OCI-M1 (cell line): ENCODE results near the gene ZNF287.

Experiments used
- DNase-seq: peaks from one replicate; lab custom pipeline; 2025; lab: John Stamatoyannopoulos, UW

Gene ZNF287

DNA sequence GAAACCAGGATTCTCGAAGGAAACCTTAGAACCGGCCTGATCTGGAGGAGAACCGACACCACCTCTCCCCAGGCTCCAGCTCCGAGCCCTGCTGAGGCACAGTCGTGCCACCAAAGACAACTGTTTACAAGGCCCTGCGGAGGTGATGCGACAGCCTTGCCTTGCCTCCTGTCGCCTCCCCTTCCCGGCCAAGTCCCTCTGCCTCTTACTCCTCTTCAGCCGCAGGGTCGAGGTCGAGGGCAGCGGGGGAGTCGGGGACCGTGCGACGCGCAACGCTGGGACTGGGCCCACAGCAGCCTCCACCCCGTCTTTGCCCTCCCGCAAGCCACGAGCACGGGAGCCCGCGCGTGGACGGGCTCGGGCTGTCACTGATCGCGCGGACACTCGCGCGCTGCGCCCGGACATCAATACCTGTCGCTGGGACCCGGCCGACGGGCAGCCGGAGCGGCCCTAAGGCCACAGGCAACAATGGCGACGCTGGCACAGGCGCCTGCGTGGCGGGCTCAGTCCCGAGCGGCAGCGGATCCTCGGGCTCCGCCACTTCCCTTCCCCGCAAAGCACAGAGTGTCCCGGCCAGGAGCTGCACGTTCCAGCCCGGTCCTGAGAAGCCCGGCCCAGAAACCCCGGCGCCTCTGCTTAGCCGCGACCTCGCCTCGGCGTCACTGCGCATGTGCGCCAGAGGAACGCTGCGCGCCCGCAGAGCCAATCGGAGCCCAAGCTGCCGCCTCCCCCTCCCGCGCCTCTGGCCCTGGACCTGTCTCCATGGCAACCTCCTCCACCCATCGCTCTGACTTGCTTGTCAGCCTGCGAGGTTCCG is at the start of gene ZNF287:
Gene ZNF287, minus strand, starts transcription at position 664 of the 817 bp plus-strand sequence. CDS start 1,473 bp downstream, outside the sequence.
- DNase-seq: no peak

DNA sequence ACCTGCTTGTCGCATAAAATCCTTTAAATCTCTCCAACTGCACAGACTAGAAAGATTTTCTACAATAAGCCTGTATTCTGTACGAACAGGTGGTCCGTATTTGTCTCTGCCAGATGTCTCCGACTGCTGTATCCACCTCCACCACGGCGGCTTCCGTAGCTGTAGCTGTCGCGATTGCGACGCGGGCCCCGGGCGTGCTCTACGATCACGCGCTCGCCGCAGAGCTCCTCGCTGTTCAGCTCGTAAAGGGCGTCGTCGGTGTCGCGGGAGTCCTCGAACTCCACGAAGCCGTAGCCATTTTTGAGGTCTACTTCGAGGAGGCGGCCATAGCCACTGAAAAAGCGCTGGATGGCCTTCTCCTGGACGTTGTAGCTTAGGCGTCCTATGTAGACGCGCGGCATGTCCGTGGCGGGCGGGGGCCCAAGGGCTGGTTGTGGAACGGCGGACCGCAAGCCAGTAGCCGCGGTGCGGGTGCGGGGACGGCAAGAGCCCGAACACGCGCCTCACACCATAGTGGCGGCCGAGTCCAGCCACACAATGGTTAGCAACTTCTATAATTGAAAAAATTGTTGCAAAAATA is 48.6 kb upstream of the ZNF287 start:
- no peak for DNase-seq

DNA sequence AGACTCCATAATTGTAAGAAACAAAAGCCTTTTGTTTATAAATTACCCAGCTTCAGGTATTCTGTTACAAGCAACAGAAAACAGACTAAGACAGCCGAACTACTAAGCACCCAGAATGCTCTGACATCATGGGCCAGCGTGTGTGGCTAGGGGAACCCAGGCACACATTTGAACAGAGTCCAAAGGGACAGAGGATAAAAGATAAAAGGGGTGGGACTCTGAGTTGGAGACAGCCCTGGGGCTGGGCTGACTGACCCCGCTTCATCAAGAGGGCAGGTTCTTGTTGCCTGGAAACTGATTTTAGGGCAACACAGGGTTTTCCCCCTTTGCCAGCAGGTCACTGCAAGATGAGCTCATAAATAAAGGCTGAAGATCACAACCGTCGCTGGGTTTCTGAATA is 30.5 kb upstream of the ZNF287 start:
- no peak for DNase-seq

GRCh38 chr17:16593356-16594102 is 24.5 kb upstream of the ZNF287 start:
- peak; percentile 50 for DNase-seq

DNA sequence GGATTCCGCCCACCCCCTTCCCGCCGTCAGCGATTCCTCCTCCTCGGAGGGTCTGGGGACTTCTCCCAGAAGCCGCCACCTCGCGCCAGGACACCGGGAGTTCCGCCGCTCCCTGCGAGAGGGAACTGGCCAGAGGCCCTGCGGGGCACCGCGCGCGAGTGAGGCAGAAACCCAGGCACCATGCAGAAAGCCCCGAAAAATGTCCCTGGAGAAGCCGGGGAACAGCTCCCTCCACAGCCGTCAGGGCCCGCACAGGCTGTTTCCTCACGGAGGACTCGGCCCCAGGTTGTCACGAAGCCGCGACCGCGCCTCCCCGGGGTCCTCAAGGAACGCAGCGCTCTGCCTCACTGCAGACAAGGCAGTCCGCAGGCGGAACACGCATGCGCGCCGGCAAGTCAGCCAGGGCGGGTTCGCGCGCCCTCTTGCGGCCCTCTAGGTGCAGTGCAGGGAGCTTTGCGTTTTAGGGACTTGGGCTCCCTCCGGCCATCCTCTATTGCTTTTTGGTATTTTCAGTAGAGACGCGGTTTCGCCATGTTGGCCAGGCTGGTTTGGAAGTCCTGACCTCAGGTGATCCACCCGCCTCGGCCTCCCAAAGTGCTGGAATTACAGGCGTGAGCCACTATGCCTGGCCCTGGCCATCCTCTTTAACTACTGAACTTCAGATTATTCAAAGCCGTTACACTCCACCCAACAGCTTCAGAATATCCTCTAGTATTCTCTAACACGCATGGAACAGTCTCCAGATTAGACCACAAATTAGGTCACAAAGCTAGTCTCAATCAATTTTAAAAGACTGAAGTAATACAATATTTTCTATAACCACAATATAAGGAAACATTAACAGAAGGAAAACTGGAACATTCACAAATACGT is 20.3 kb upstream of the ZNF287 start:
- peak; percentile 89 for DNase-seq

- no peak for DNase-seq
Measured at GRCh38 chr17:16585796-16586195, 16.8 kb upstream of the ZNF287 start.

DNA sequence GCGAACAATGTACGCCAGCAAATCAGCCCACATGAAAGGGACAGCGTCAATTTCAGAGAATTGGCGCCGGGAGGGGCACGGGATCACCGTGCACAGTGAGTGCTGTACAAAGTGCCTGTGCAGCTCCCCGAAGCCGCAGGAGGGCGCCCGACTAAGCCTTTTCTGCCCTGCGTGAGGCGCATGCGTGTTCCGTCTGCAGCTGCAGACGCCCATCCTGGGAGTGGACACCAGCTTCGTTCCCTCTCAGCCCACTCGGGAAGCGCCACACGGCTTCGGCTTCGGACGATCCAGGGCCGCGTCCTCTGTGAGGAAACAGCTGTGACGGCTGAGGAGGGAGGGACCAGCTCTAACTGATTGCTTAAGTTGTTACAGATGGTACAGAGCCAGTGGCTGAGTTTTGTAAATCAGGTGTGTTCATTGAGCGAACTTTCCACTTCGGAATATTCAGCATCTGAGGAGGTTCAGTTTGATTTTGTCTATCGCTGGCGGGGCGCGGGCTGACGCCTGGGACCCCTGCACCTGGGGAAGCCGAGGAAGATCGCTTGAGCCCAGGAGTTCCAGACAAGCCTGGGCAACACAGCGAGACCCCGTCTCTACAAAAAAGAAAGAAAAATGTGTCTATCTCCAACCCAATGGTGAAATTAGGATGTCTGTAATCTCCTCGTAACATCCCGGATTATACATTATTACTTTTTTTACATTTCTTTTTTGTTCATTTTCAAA is 15.4 kb upstream of the ZNF287 start:
- peak; percentile 91 for DNase-seq

GRCh38 chr17:16583781-16584180 is 14.8 kb upstream of the ZNF287 start:
- no peak for DNase-seq

GRCh38 chr17:16573466-16573865 is 4.5 kb upstream of the ZNF287 start:
- no peak for DNase-seq

DNA sequence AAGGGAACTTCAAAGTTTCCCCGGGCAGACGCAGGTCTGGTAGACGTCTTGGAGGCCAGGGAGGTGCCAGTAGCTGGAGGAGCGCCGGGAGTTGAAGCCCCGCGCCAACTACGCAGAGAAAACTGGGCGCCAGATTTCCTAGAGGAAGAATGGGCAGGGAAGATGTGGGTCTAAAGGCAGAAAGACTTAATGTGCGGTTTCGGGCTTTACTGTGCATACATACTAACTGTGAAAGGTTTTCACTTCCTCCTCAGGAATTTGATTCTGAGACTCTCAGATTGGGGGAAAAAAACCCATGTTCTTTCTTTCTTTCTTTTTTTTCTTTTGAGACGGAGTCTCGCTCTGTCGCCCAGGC is 331 bp upstream of the ZNF287 start:
- no peak for DNase-seq

GRCh38 chr17:16552637-16553045 is 16.4 kb downstream of the ZNF287 start:
- DNase-seq: no peak

DNA sequence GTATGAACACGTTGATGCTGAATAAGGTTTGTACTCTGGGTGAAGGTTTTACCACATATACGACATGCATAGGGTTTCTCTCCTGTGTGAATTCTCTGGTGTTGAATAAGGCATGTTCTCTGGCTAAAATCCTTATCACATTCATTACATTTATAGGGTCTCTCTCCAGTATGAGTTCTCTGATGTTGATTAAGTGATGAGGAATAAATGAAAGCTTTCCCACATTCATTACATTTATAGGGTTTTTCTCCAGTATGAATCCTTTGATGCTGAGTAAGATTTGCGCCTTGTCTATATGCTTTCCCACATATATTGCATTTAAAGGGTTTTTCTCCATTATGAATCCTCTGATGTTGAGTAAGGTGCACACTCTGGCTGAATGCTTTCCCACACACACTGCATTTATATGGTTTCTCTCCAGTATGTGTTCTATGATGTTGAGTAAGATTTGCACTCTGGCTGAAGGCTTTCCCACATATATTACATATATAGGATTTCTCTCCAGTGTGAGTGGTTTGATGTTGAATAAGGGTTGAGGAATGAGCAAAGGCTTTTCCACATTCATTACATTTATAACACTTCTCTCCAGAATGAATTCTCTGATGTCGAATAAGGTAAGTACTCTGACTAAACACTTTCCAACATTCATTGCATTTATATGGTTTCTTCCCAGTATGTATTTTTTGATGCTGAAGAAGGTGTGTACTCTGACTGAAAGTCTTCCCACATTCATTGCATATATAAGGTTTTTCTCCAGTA is 16.9 kb downstream of the ZNF287 start:
- DNase-seq: no peak

DNA sequence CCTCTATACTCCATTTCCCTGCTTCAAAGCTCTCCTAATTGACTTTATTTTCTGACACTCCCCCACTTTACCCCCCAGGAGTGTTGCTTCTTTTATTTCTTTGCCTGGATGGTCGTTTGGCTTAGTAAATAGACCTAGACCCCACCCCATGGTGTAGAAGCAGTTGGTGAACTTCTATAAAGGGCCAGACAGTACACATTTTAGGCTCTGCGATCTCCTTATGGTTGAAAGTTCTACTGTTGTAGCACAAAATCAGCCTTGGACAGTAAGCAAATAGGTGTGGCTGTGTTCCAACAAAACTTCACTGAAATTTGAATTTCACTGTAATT is 31.9 kb downstream of the ZNF287 start:
- no peak for DNase-seq

DNA sequence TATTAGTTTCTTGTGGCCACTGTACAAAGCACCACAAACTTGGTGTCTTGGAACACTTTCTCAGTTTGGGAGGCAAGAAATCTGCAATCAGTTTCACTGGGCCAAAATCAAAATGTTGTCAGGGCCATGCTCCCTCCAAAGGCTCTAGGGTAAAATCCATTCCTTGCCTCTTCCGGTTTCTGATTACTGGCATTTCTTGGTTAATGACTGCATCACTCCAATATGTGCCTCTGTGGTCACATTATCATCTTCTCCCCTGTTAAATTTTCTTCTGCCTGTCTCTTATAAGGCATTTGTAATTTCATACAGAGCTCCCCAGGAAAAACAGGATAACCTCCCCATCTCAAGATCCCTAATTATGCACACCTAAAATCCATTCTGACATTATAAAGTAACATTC is 34.8 kb downstream of the ZNF287 start:
- DNase-seq: no peak

DNA sequence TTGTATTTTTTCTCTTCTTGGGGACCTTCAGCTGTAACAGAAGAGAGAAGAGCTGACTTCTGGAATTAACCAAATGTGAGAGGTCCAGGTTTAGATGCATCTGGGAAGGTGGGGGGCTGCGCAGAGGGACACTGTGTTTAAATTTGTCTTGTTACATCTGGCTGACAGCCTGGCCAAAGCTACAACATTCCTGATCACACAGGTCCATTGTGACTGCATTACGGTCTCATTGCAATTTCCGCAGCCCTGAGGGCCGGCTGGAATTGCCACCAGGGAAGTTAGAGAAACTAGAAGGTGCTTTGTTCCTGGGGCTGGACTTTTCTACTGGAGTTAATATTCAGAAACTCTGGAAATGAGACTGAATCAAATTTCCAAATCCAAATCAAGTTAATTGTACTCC is 39.1 kb downstream of the ZNF287 start:
- no peak for DNase-seq

DNA sequence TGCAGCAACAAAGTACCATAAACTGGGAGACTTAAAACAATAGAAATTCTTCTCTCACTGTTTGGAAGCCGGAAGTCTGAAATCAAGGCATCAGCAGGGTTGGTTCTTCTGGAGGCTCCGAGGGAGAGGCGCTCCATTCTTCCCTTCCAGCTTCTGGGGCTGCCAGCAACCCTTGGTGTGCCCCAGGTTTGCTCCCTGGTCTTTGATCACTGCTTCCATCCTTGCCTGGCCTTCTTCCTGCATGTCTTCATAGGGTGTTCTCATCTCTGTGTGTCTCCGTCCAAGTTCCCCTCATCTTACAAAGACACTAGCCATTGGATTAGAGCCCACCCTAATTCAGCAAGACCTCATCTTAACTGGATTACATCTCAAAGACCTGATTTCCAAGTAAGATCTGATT is 41.7 kb downstream of the ZNF287 start:
- no peak for DNase-seq

DNA sequence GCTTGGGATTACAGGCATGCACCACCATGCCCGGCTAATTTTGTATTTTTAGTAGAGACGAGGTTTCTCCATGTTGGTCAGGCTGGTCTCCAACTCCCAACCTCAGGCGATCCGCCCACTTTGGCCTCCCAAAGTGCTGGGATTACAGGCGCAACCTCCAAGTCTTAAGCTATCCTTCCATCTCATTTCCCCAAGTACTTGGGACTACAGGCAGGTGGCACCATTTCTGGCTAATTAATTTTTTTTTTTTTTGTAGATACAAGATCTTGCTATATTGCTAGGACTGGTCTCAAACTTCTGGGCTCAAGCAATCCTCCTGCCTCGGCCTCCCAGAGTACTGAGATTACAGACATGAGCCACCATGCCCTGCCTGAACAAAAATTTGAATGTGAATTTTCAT is 43.4 kb downstream of the ZNF287 start:
- DNase-seq: peak; percentile 1

- peak; percentile 85 for DNase-seq
Measured at GRCh38 chr17:16521070-16521727, 47.8 kb downstream of the ZNF287 start.

GRCh38 chr17:16519021-16519420 is 50.0 kb downstream of the ZNF287 start:
- no peak for DNase-seq

DNA sequence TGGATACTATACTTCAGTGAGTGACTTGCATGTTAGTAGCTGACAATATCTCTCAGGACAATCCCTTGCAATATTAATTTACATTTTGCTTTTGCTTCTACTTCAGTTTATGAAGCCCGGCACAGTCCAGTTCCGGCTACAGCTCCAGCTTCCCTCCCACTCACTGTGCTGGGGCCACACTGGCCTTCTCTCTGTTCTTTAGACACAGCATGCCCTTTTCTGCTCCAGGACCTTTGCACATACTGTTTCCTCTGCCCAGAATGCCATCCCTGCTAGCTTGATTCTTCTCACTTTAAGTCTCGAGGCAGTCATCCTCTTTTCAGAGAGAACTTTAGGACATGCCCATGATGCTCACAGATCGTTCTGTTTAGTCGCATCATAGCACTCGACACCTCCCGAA is 51.5 kb downstream of the ZNF287 start:
- no peak for DNase-seq
